Mononuclear cell (primary cell): ENCODE results near the gene ENO1. TPM values are rescaled to one million over a fixed set of nuclear protein-coding genes. Genes with fewer than 3 reads are reported as not detected.

Source experiments
- H3K27me3 ChIP-seq: 2 replicates; pipeline ENCODE4 v1.6.0; 2011; ENCODE audit warnings: low read length, control low read depth; ENCODE audit not compliant: insufficient read depth
- H3K4me1 ChIP-seq: 2 replicates; pipeline ENCODE4 v1.5.1; 2011; ENCODE audit warnings: mild to moderate bottlenecking, low read length, control low read depth; ENCODE audit not compliant: insufficient read depth
- H3K4me3 ChIP-seq: 2 replicates; pipeline ENCODE4 v1.5.1; 2011; ENCODE audit warnings: mild to moderate bottlenecking, low read length, moderate library complexity
- H3K9me3 ChIP-seq: 2 replicates; pipeline ENCODE4 v1.5.1; 2011; ENCODE audit warnings: low read depth, mild to moderate bottlenecking, control low read depth, low read length
- total RNA-seq: library from RNA; depleted of rRNA; stranded (reverse); fragments of >200 nt; gene quantifications from one replicate; pipeline ENCODE4 v1.2.3, GENCODE V29; 2012

Gene ENO1
- total RNA-seq, 1 donor: 370 TPM

- H3K27me3 ChIP-seq: no peaks in the 10 kb centered on the region
- no peak overlapping the region for H3K4me3 ChIP-seq
- H3K4me1 ChIP-seq: peaks cover 22% of the 10 kb centered on the region
- H3K9me3 ChIP-seq: no peaks in the 10 kb centered on the region
These were observed 5.0 kb upstream of the ENO1 start for GRCh38 chr1:8883491-8883890.

- H3K27me3 ChIP-seq: no peaks in the 10 kb centered on the region
- no peaks in the 10 kb centered on the region for H3K9me3 ChIP-seq
- peaks cover 47% of the 10 kb centered on the region for H3K4me1 ChIP-seq
- no peak overlapping the region for H3K4me3 ChIP-seq
These were observed 1.6 kb upstream of the ENO1 start for GRCh38 chr1:8879922-8880676.

- Histone ChIP-seq H3K9me3 (no peaks in the 10 kb centered on the region), H3K27me3 (no peaks in the 10 kb centered on the region), H3K4me1 (peaks cover 53% of the 10 kb centered on the region), H3K4me3 (peak overlapping the region; percentile 95)
These were observed 1.0 kb upstream of the ENO1 start for GRCh38 chr1:8879464-8879921.

GRCh38 chr1:8878698-8879463, 395 bp upstream of the ENO1 start:
- H3K9me3 ChIP-seq: no peaks in the 10 kb centered on the region
- peak overlapping the region; percentile 95 for H3K4me3 ChIP-seq
- peaks cover 59% of the 10 kb centered on the region for H3K4me1 ChIP-seq
- no peaks in the 10 kb centered on the region for H3K27me3 ChIP-seq

GRCh38 chr1:8876087-8876486, 2.4 kb downstream of the ENO1 start:
- Histone ChIP-seq H3K9me3 (no peaks in the 10 kb centered on the region), H3K4me3 (no peak overlapping the region), H3K4me1 (peaks cover 87% of the 10 kb centered on the region), H3K27me3 (no peaks in the 10 kb centered on the region)

- no peaks in the 10 kb centered on the region for H3K9me3 ChIP-seq
- H3K4me1 ChIP-seq: peaks cover 90% of the 10 kb centered on the region
- H3K27me3 ChIP-seq: no peaks in the 10 kb centered on the region
- H3K4me3 ChIP-seq: no peak overlapping the region
These were observed 3.1 kb downstream of the ENO1 start for GRCh38 chr1:8875216-8875861.

- Histone ChIP-seq H3K4me1 (peaks cover 83% of the 10 kb centered on the region), H3K4me3 (no peak overlapping the region)
These were observed 4.0 kb downstream of the ENO1 start for GRCh38 chr1:8874230-8875201.

GRCh38 chr1:8873506-8874229, 4.8 kb downstream of the ENO1 start:
- no peak overlapping the region for H3K4me3 ChIP-seq
- H3K4me1 ChIP-seq: peaks cover 75% of the 10 kb centered on the region
- H3K27me3 ChIP-seq: no peaks in the 10 kb centered on the region
- H3K9me3 ChIP-seq: no peaks in the 10 kb centered on the region

More at GRCh38 chr1:8874230-8875201, 4.0 kb downstream of the ENO1 start:
- Histone ChIP-seq H3K9me3 (no peaks in the 10 kb centered on the region), H3K27me3 (no peaks in the 10 kb centered on the region)

- no peaks in the 10 kb centered on the region for H3K9me3 ChIP-seq
- peaks cover 75% of the 10 kb centered on the region for H3K4me1 ChIP-seq
- no peak overlapping the region for H3K4me3 ChIP-seq
- H3K27me3 ChIP-seq: no peaks in the 10 kb centered on the region
These were observed 5.5 kb downstream of the ENO1 start for GRCh38 chr1:8873001-8873400.

- Histone ChIP-seq H3K4me3 (no peak overlapping the region), H3K9me3 (no peaks in the 10 kb centered on the region), H3K27me3 (no peaks in the 10 kb centered on the region), H3K4me1 (peaks cover 68% of the 10 kb centered on the region)
These were observed 6.5 kb downstream of the ENO1 start for GRCh38 chr1:8871965-8872399.

- H3K27me3 ChIP-seq: no peaks in the 10 kb centered on the region
- no peak overlapping the region for H3K4me3 ChIP-seq
- no peaks in the 10 kb centered on the region for H3K9me3 ChIP-seq
- H3K4me1 ChIP-seq: peaks cover 64% of the 10 kb centered on the region
These were observed 6.9 kb downstream of the ENO1 start for GRCh38 chr1:8871539-8871935.

- no peaks in the 10 kb centered on the region for H3K27me3 ChIP-seq
- H3K4me1 ChIP-seq: peaks cover 57% of the 10 kb centered on the region
- no peaks in the 10 kb centered on the region for H3K9me3 ChIP-seq
- H3K4me3 ChIP-seq: no peak overlapping the region
These were observed 7.6 kb downstream of the ENO1 start for GRCh38 chr1:8870616-8871538.

GRCh38 chr1:8870103-8870502, 8.4 kb downstream of the ENO1 start:
- Histone ChIP-seq H3K4me3 (no peak overlapping the region), H3K27me3 (no peaks in the 10 kb centered on the region), H3K9me3 (no peaks in the 10 kb centered on the region), H3K4me1 (peaks cover 49% of the 10 kb centered on the region)
